SK-N-MC (cell line): ENCODE data around the gene NPTXR.

ENCODE experiments used
- EZH2 ChIP-seq: fragments of 200-600 bp; sonication (generic); IDR thresholded peaks from one replicate; pipeline ENCODE4 v1.6.1; 2017; ENCODE audit warnings: antibody characterized with exemption
- FOXP2 ChIP-seq: optimal IDR thresholded peaks from 2 replicates; pipeline ENCODE3; 2011; ENCODE audit warnings: mild to moderate bottlenecking, moderate library complexity; ENCODE audit not compliant: insufficient read depth; ENCODE audit errors: extremely low read length, control extremely low read depth
- POLR2AphosphoS5 ChIP-seq: IDR thresholded peaks from 2 replicates; pipeline ENCODE4 v1.6.1; 2012; ENCODE audit warnings: mild to moderate bottlenecking, low read depth, low read length, borderline replicate concordance

- TF ChIP-seq EZH2: no peak
- TF ChIP-seq POLR2AphosphoS5: no peak
- TF ChIP-seq FOXP2: no peak
Observed at GRCh38 chr22:38820020-38820419, 23.8 kb downstream of the NPTXR start.
